HepG2 (cell line): ENCODE measurements around the gene LTB4R. TPM values are rescaled to one million over a fixed set of nuclear protein-coding genes. Genes with fewer than 3 reads are reported as not detected.

Experiments
- CEBPB ChIP-seq: IDR thresholded peaks from 2 replicates; pipeline ENCODE4 v1.6.1; 2011; ENCODE audit warnings: low read depth, low read length, improper control_type of control experiment, borderline replicate concordance
- FOSL2 ChIP-seq: sonication (generic); formaldehyde crosslinking; IDR thresholded peaks from 2 replicates; pipeline ENCODE4 v1.4.0; 2020; ENCODE audit warnings: missing genetic modification reagents
- HNF4G ChIP-seq, 2 experiments: sonication (generic) in 1 of 2; formaldehyde crosslinking in 1 of 2; IDR thresholded peaks; 2 replicates each; pipeline versions ENCODE4 v1.4.0 to v1.6.1; 2011 to 2020; ENCODE audit warnings: borderline replicate concordance in 2 of 2, low read depth in 2 of 2, mild to moderate bottlenecking in 2 of 2, low read length in 1 of 2, missing genetic modification reagents in 1 of 2, moderate library complexity in 1 of 2
- KLF13 ChIP-seq: sonication (generic); formaldehyde crosslinking; IDR thresholded peaks from 2 replicates; pipeline ENCODE4 v1.4.0; 2020; ENCODE audit warnings: mild to moderate bottlenecking, missing genetic modification reagents
- SAFB2 ChIP-seq: sonication (generic); formaldehyde crosslinking; IDR thresholded peaks from 2 replicates; pipeline ENCODE4 v1.5.1; 2020; ENCODE audit warnings: missing genetic modification reagents, low read depth, mild to moderate bottlenecking, borderline replicate concordance
- THAP11 ChIP-seq: IDR thresholded peaks from 2 replicates; pipeline ENCODE4 v1.6.1; 2016; ENCODE audit warnings: missing biosample characterization, missing genetic modification reagents
- ZNF12 ChIP-seq: sonication (generic); formaldehyde crosslinking; IDR thresholded peaks from 2 replicates; pipeline ENCODE4 v1.5.0; 2020; ENCODE audit warnings: missing genetic modification reagents
- ZNF224 ChIP-seq: sonication (generic); formaldehyde crosslinking; IDR thresholded peaks from 2 replicates; pipeline ENCODE4 v1.5.0; 2020; ENCODE audit warnings: mild to moderate bottlenecking, missing genetic modification reagents
- ZNF451 ChIP-seq: sonication (generic); formaldehyde crosslinking; IDR thresholded peaks from 2 replicates; pipeline ENCODE4 v1.5.0; 2020; ENCODE audit warnings: mild to moderate bottlenecking, missing genetic modification reagents
- ZNF556 ChIP-seq: sonication (generic); formaldehyde crosslinking; IDR thresholded peaks from 2 replicates; pipeline ENCODE4 v1.4.0; 2020; ENCODE audit warnings: mild to moderate bottlenecking, missing genetic modification reagents, borderline replicate concordance
- polyA plus RNA-seq, 8 experiments: library from polyadenylated mRNA; depleted of rRNA in 3 of 8; stranded (reverse) in 7 of 8; unstranded in 1 of 8; fragments of >200 nt; fragmentation: Illumina TruSeq in 4 of 8; extraction: Trizol in 4 of 8; gene quantifications; 2 replicates each; pipeline versions ENCODE4 v1.2.1 to v1.2.3, GENCODE V29; 2011 to 2016; ENCODE audit warnings: low read depth in 4 of 8, missing spikeins in 1 of 8, mixed read lengths in 1 of 8; ENCODE audit not compliant: insufficient read depth in 1 of 8
- total RNA-seq, 5 experiments: library from RNA; depleted of rRNA; stranded (reverse); fragments of >200 nt; fragmentation: Illumina TruSeq; extraction: Trizol; gene quantifications; 2 replicates each; pipeline ENCODE4 v1.2.3, GENCODE V29; 2016; ENCODE audit warnings: low read depth in 1 of 5
- TF ChIP-seq, protein P1 (sequence below), 2 experiments: sonication (generic) in 1 of 2; formaldehyde crosslinking in 1 of 2; IDR thresholded peaks; 2 replicates each; pipeline versions ENCODE4 v1.5.1 to v1.6.1; 2011 to 2020; ENCODE audit warnings: borderline replicate concordance in 1 of 2, low read depth in 1 of 2, low read length in 1 of 2, mild to moderate bottlenecking in 1 of 2, missing genetic modification reagents in 1 of 2, moderate library complexity in 1 of 2
- TF ChIP-seq, protein P2 (sequence below): sonication (generic); formaldehyde crosslinking; IDR thresholded peaks from 2 replicates; pipeline ENCODE4 v1.5.0; 2020; ENCODE audit warnings: mild to moderate bottlenecking, low read depth, missing genetic modification reagents, borderline replicate concordance
- TF ChIP-seq, protein P3 (sequence below): sonication (generic); formaldehyde crosslinking; IDR thresholded peaks from 2 replicates; pipeline ENCODE4 v1.9.0; 2021; ENCODE audit warnings: missing genetic modification reagents, borderline replicate concordance
- TF ChIP-seq, protein P4 (sequence below): sonication (generic); formaldehyde crosslinking; IDR thresholded peaks from 2 replicates; pipeline ENCODE4 v1.8.1; 2023; ENCODE audit warnings: mild to moderate bottlenecking, missing genetic modification reagents
- TF ChIP-seq, protein P5 (sequence below): sonication (generic); formaldehyde crosslinking; IDR thresholded peaks from 2 replicates; pipeline ENCODE4 v1.4.0; 2020; ENCODE audit warnings: mild to moderate bottlenecking, missing genetic modification reagents

Gene LTB4R
- total and polyA plus RNA-seq, 2 of the 13 experiments (the other 11 are each of a cell fraction or from before 2014, with no cell fraction given), result 3.2 to 8.2 TPM

DNA sequence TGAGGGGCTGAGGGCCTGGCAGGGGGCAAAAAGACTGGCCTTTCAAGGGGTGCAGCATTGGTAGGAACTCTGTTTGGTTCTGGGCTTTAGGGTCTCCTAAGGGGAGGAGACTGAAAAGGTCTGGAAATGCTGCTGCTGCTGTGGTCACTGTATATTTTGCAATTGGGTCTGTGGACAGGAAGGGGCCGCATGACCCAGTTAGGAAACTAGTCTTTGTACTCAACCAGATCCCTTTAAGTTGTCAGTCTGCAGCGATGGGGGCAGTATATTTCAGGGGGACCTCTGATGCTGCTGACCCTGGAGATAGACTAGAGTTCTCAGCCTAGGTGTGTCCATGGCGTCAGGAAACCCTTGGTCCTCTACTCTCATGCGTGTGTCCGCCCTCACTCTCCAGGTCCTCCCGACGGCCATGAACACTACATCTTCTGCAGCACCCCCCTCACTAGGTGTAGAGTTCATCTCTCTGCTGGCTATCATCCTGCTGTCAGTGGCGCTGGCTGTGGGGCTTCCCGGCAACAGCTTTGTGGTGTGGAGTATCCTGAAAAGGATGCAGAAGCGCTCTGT is 4.0 kb downstream of the LTB4R start (continued):
- TF ChIP-seq ZNF224 (CRISPR knock-in tag) (0 out of 2 replicates have a peak, but pooled peaks have one; percentile 76), THAP11 (CRISPR knock-in tag) (no peak), HNF4G (IDR thresholded peaks at IDR 0.05; ENCODE audit: borderline replicate concordance, low read depth, low read length) (no peak), HNF4G (CRISPR knock-in tag; IDR thresholded peaks at IDR 0.05; ENCODE audit: borderline replicate concordance, low read depth) (0 out of 2 replicates have a peak, but pooled peaks have one; percentile 10), ZNF556 (CRISPR knock-in tag) (no peak; the same call in 1 of the 2 replicates), ZNF451 (CRISPR knock-in tag) (no peak), CEBPB (peak; percentile 63; the same call in 1 of the 2 replicates), FOSL2 (no peak), ZNF12 (CRISPR knock-in tag) (no peak), KLF13 (CRISPR knock-in tag) (no peak), SAFB2 (CRISPR knock-in tag) (no peak)
- TF ChIP-seq, protein P1, sequence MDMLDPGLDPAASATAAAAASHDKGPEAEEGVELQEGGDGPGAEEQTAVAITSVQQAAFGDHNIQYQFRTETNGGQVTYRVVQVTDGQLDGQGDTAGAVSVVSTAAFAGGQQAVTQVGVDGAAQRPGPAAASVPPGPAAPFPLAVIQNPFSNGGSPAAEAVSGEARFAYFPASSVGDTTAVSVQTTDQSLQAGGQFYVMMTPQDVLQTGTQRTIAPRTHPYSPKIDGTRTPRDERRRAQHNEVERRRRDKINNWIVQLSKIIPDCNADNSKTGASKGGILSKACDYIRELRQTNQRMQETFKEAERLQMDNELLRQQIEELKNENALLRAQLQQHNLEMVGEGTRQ (IDR thresholded peaks at IDR 0.05; ENCODE audit: low read depth, low read length), result no peak
- TF ChIP-seq, protein P1 (CRISPR knock-in tag; IDR thresholded peaks at IDR 0.05; ENCODE audit: borderline replicate concordance), result no peak
- TF ChIP-seq, protein P2, sequence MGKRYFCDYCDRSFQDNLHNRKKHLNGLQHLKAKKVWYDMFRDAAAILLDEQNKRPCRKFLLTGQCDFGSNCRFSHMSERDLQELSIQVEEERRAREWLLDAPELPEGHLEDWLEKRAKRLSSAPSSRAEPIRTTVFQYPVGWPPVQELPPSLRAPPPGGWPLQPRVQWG, result no peak
- TF ChIP-seq, protein P3, sequence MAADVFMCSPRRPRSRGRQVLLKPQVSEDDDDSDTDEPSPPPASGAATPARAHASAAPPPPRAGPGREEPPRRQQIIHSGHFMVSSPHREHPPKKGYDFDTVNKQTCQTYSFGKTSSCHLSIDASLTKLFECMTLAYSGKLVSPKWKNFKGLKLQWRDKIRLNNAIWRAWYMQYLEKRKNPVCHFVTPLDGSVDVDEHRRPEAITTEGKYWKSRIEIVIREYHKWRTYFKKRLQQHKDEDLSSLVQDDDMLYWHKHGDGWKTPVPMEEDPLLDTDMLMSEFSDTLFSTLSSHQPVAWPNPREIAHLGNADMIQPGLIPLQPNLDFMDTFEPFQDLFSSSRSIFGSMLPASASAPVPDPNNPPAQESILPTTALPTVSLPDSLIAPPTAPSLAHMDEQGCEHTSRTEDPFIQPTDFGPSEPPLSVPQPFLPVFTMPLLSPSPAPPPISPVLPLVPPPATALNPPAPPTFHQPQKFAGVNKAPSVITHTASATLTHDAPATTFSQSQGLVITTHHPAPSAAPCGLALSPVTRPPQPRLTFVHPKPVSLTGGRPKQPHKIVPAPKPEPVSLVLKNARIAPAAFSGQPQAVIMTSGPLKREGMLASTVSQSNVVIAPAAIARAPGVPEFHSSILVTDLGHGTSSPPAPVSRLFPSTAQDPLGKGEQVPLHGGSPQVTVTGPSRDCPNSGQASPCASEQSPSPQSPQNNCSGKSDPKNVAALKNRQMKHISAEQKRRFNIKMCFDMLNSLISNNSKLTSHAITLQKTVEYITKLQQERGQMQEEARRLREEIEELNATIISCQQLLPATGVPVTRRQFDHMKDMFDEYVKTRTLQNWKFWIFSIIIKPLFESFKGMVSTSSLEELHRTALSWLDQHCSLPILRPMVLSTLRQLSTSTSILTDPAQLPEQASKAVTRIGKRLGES (CRISPR knock-in tag), result no peak
- TF ChIP-seq, protein P4, sequence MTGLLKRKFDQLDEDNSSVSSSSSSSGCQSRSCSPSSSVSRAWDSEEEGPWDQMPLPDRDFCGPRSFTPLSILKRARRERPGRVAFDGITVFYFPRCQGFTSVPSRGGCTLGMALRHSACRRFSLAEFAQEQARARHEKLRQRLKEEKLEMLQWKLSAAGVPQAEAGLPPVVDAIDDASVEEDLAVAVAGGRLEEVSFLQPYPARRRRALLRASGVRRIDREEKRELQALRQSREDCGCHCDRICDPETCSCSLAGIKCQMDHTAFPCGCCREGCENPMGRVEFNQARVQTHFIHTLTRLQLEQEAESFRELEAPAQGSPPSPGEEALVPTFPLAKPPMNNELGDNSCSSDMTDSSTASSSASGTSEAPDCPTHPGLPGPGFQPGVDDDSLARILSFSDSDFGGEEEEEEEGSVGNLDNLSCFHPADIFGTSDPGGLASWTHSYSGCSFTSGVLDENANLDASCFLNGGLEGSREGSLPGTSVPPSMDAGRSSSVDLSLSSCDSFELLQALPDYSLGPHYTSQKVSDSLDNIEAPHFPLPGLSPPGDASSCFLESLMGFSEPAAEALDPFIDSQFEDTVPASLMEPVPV (CRISPR knock-in tag), result no peak
- TF ChIP-seq, protein P5, sequence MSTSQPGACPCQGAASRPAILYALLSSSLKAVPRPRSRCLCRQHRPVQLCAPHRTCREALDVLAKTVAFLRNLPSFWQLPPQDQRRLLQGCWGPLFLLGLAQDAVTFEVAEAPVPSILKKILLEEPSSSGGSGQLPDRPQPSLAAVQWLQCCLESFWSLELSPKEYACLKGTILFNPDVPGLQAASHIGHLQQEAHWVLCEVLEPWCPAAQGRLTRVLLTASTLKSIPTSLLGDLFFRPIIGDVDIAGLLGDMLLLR, result no peak
